ENCODE measurements around the gene SEZ6L.

GRCh38 chr22:26168939-26169314, 335 bp upstream of the SEZ6L start:
- TF ChIP-seq GATA2 (IDR thresholded peaks at IDR 0.05; ENCODE audit: low read depth, low read length) (no peak), GATA3 (IDR thresholded peaks at IDR 0.05; ENCODE audit: low read depth, low read length) (no peak)

Data from SH-SY5Y (cell line).